Activated CD4-positive, alpha-beta T cell treated with anti-CD3 and anti-CD28 coated beads, Interleukin-2, amount 10 ng/mL, durations not matched to agents 24 days and 14 days (primary cell): Measurements from ENCODE around the gene UBAP2L. TPM values are rescaled to one million over a fixed set of nuclear protein-coding genes. Genes with fewer than 3 reads are reported as not detected.
A peak's percentile ranks its signal among the peaks of the same experiment; 100 is the strongest.
"Not testable (repeated sequence)": the region's sequence is repeated elsewhere in the genome, so short reads cannot be mapped to it uniquely, and the experiment has no call there.

Experiments used
- DNase-seq: peaks from one replicate; pipeline ENCODE4 v3.0.0; 2022
- H3K27ac Mint-ChIP-seq: one replicate; pipeline ENCODE4 v1.8.0; 2022; ENCODE audit warnings: mild to moderate bottlenecking, mixed read lengths
- H3K27me3 Mint-ChIP-seq: one replicate; pipeline ENCODE4 v1.8.0; 2022; ENCODE audit warnings: mixed read lengths
- H3K36me3 Mint-ChIP-seq: one replicate; pipeline ENCODE4 v1.8.0; 2022; ENCODE audit warnings: low read depth, mild to moderate bottlenecking, mixed read lengths
- H3K4me1 Mint-ChIP-seq: one replicate; pipeline ENCODE4 v1.8.0; 2021; ENCODE audit warnings: mixed read lengths
- H3K4me3 Mint-ChIP-seq: one replicate; pipeline ENCODE4 v1.8.0; 2022; ENCODE audit warnings: mild to moderate bottlenecking, moderate library complexity, mixed read lengths
- H3K9me3 Mint-ChIP-seq: one replicate; pipeline ENCODE4 v1.8.0; 2021; ENCODE audit warnings: mixed read lengths
- intact Hi-C: fragments of 100-400 bp; cut with micrococcal nuclease; formaldehyde crosslinking; loops from one replicate; pipeline ENCODE4 v1.15.1; 2023
- total RNA-seq: library from RNA; stranded (reverse); gene quantifications from 2 replicates; pipeline ENCODE4 v1.2.3, GENCODE V29; 2022

The UBAP2L gene
- total RNA-seq, 1 donor from 2014 or later, result 277 TPM

GRCh38 chr1:154213274-154213673 is 7.5 kb upstream of the UBAP2L start:
- Mint-ChIP-seq H3K9me3 (no peaks in the 10 kb centered on the region), H3K36me3 (peaks cover 63% of the 10 kb centered on the region), H3K27ac (peak overlapping the region; percentile 86)

GRCh38 chr1:154218545-154218944 is 2.2 kb upstream of the UBAP2L start:
- H3K27ac Mint-ChIP-seq, result peak overlapping the region; percentile 95
- H3K9me3 Mint-ChIP-seq, result no peaks in the 10 kb centered on the region
- H3K4me3 Mint-ChIP-seq, result peak overlapping the region; percentile 96
- H3K36me3 Mint-ChIP-seq, result peaks cover 64% of the 10 kb centered on the region
- H3K4me1 Mint-ChIP-seq, result peaks cover 50% of the 10 kb centered on the region
- no peak for DNase-seq
- peaks cover 3% of the 10 kb centered on the region for H3K27me3 Mint-ChIP-seq
- intact Hi-C loops, result no loop called here

More at GRCh38 chr1:154213274-154213673, 7.5 kb upstream of the UBAP2L start:
- Mint-ChIP-seq H3K4me3 (no peak overlapping the region), H3K27me3 (no peaks in the 10 kb centered on the region), H3K4me1 (peaks cover 36% of the 10 kb centered on the region)
- intact Hi-C loops, result no loop called here
- no peak for DNase-seq

GRCh38 chr1:154219541-154219940 is 1.2 kb upstream of the UBAP2L start:
- peak overlapping the region; percentile 95 for H3K27ac Mint-ChIP-seq
- intact Hi-C loops, result no loop called here
- peak overlapping the region; percentile 96 for H3K4me3 Mint-ChIP-seq
- peaks cover 55% of the 10 kb centered on the region for H3K4me1 Mint-ChIP-seq
- no peaks in the 10 kb centered on the region for H3K9me3 Mint-ChIP-seq
- H3K36me3 Mint-ChIP-seq, result peaks cover 61% of the 10 kb centered on the region
- peaks cover 3% of the 10 kb centered on the region for H3K27me3 Mint-ChIP-seq
- DNase-seq, result peak; percentile 61

GRCh38 chr1:154220970-154221277 is 169 bp downstream of the UBAP2L start:
- Mint-ChIP-seq H3K4me3 (peak overlapping the region; percentile 96), H3K9me3 (no peaks in the 10 kb centered on the region), H3K27ac (peak overlapping the region; percentile 95), H3K36me3 (peaks cover 72% of the 10 kb centered on the region), H3K4me1 (peaks cover 54% of the 10 kb centered on the region), H3K27me3 (peaks cover 3% of the 10 kb centered on the region)
- DNase-seq, result no peak
- intact Hi-C loops, result loop anchor here (1.0 to 10.0 kb wide), 7 partner anchors 15 to 753 kb away; partner anchors contain the start of genes ADAR, CFAP141, CKS1B and HAX1

GRCh38 chr1:154221278-154222001 is 685 bp downstream of the UBAP2L start:
- Mint-ChIP-seq H3K9me3 (no peaks in the 10 kb centered on the region), H3K36me3 (peaks cover 73% of the 10 kb centered on the region), H3K4me1 (peaks cover 52% of the 10 kb centered on the region), H3K4me3 (peak overlapping the region; percentile 96), H3K27me3 (peaks cover 3% of the 10 kb centered on the region), H3K27ac (peak overlapping the region; percentile 95)
- intact Hi-C loops, result loop anchor here (2.0 to 10.0 kb wide), 2 partner anchors 337 to 383 kb away; partner anchors contain the start of genes ADAR and UBE2Q1
- DNase-seq, result peak; percentile 90

GRCh38 chr1:154222518-154222917 is 1.8 kb downstream of the UBAP2L start:
- H3K27me3 Mint-ChIP-seq, result peaks cover 3% of the 10 kb centered on the region
- H3K4me1 Mint-ChIP-seq, result peaks cover 52% of the 10 kb centered on the region
- H3K36me3 Mint-ChIP-seq, result peaks cover 78% of the 10 kb centered on the region
- peak overlapping the region; percentile 95 for H3K27ac Mint-ChIP-seq
- no peak for DNase-seq
- peak overlapping the region; percentile 96 for H3K4me3 Mint-ChIP-seq
- no peaks in the 10 kb centered on the region for H3K9me3 Mint-ChIP-seq
- intact Hi-C loops, result loop anchor here (10.0 kb wide), 1 partner anchor 382 kb away; the partner anchor contains the start of gene ADAR

GRCh38 chr1:154222918-154223317 is 2.2 kb downstream of the UBAP2L start:
- Mint-ChIP-seq H3K27ac (peak overlapping the region; percentile 76), H3K4me1 (peaks cover 48% of the 10 kb centered on the region), H3K4me3 (peak overlapping the region; percentile 96), H3K9me3 (no peaks in the 10 kb centered on the region), H3K27me3 (peaks cover 3% of the 10 kb centered on the region), H3K36me3 (peaks cover 78% of the 10 kb centered on the region)
- no peak for DNase-seq
- intact Hi-C loops, result loop anchor here (10.0 kb wide), 1 partner anchor 382 kb away; the partner anchor contains the start of gene ADAR

- Mint-ChIP-seq H3K4me3 (peak overlapping the region; percentile 96), H3K36me3 (peaks cover 77% of the 10 kb centered on the region), H3K4me1 (peaks cover 43% of the 10 kb centered on the region), H3K27me3 (peaks cover 3% of the 10 kb centered on the region), H3K27ac (no peak overlapping the region), H3K9me3 (no peaks in the 10 kb centered on the region)
- intact Hi-C loops, result loop anchor here (10.0 kb wide), 1 partner anchor 381 kb away; the partner anchor contains the start of gene ADAR
- no peak for DNase-seq
Measured at GRCh38 chr1:154223621-154224020, 2.9 kb downstream of the UBAP2L start.

- peaks cover 35% of the 10 kb centered on the region for H3K4me1 Mint-ChIP-seq
- peaks cover 3% of the 10 kb centered on the region for H3K27me3 Mint-ChIP-seq
- no peak for DNase-seq
- H3K4me3 Mint-ChIP-seq, result no peak overlapping the region
- intact Hi-C loops, result loop anchor here (10.0 kb wide), 1 partner anchor 379 kb away; the partner anchor contains the start of gene ADAR
- peaks cover 75% of the 10 kb centered on the region for H3K36me3 Mint-ChIP-seq
- H3K27ac Mint-ChIP-seq, result no peak overlapping the region
- no peaks in the 10 kb centered on the region for H3K9me3 Mint-ChIP-seq
Measured at GRCh38 chr1:154225370-154225769, 4.6 kb downstream of the UBAP2L start.

- H3K27ac Mint-ChIP-seq, H3K4me3 Mint-ChIP-seq, H3K9me3 Mint-ChIP-seq, DNase-seq, intact Hi-C loops, H3K27me3 Mint-ChIP-seq: not testable (repeated sequence)
- Mint-ChIP-seq H3K36me3 (peaks cover 79% of the 10 kb centered on the region), H3K4me1 (peaks cover 14% of the 10 kb centered on the region)
Measured at GRCh38 chr1:154231112-154231511, 10.4 kb downstream of the UBAP2L start.

- H3K4me3 Mint-ChIP-seq, H3K27me3 Mint-ChIP-seq, DNase-seq, intact Hi-C loops, H3K27ac Mint-ChIP-seq, H3K9me3 Mint-ChIP-seq: not testable (repeated sequence)
- Mint-ChIP-seq H3K36me3 (peaks cover 79% of the 10 kb centered on the region), H3K4me1 (peaks cover 15% of the 10 kb centered on the region)
Measured at GRCh38 chr1:154233127-154233526, 12.4 kb downstream of the UBAP2L start.

- Mint-ChIP-seq H3K4me3 (no peak overlapping the region), H3K27me3 (no peaks in the 10 kb centered on the region), H3K27ac (no peak overlapping the region), H3K9me3 (no peaks in the 10 kb centered on the region), H3K36me3 (peaks cover 78% of the 10 kb centered on the region), H3K4me1 (peaks cover 26% of the 10 kb centered on the region)
- intact Hi-C loops, result no loop called here
- DNase-seq, result no peak
Measured at GRCh38 chr1:154236855-154237254, 16.1 kb downstream of the UBAP2L start.

- no peak overlapping the region for H3K27ac Mint-ChIP-seq
Measured at GRCh38 chr1:154237435-154237834, 16.7 kb downstream of the UBAP2L start.

GRCh38 chr1:154237880-154238506 is 17.2 kb downstream of the UBAP2L start:
- Mint-ChIP-seq H3K4me3 (no peak overlapping the region), H3K4me1 (peaks cover 25% of the 10 kb centered on the region), H3K36me3 (peaks cover 83% of the 10 kb centered on the region), H3K27ac (no peak overlapping the region), H3K9me3 (no peaks in the 10 kb centered on the region), H3K27me3 (no peaks in the 10 kb centered on the region)
- intact Hi-C loops, result no loop called here
- DNase-seq, result no peak

More at GRCh38 chr1:154237435-154237834, 16.7 kb downstream of the UBAP2L start:
- H3K4me1 Mint-ChIP-seq, result peaks cover 23% of the 10 kb centered on the region
- no peaks in the 10 kb centered on the region for H3K27me3 Mint-ChIP-seq
- no peaks in the 10 kb centered on the region for H3K9me3 Mint-ChIP-seq
- H3K4me3 Mint-ChIP-seq, result no peak overlapping the region
- H3K36me3 Mint-ChIP-seq, result peaks cover 78% of the 10 kb centered on the region
- intact Hi-C loops, result no loop called here
- no peak for DNase-seq
